Measurements from ENCODE around the gene KIRREL2. TPM values are rescaled to one million over a fixed set of nuclear protein-coding genes. Genes with fewer than 3 reads are reported as not detected.

Gene KIRREL2
- total RNA-seq, 1 donor from 2014 or later, result 0.22 TPM

- Mint-ChIP-seq H3K27ac (ENCODE audit: unreplicated experiment) (no peak overlapping the region), H3K4me1 (ENCODE audit: low read depth) (no peaks in the 10 kb centered on the region), H3K4me3 (ENCODE audit: unreplicated experiment) (no peak overlapping the region), H3K9me3 (ENCODE audit: low read depth) (no peaks in the 10 kb centered on the region), H3K27me3 (ENCODE audit: low read depth) (peaks cover 26% of the 10 kb centered on the region), H3K36me3 (ENCODE audit: low read depth) (no peaks in the 10 kb centered on the region)
- no peak for TF ChIP-seq CTCF (IDR thresholded peaks at IDR 0.05)
- DNase-seq (ENCODE audit: low spot score), result no peak
These were observed 43.4 kb upstream of the KIRREL2 start for GRCh38 chr19:35813043-35813890.

GRCh38 chr19:35816262-35816661 lies 40.4 kb upstream of the KIRREL2 start:
- Mint-ChIP-seq H3K36me3 (ENCODE audit: low read depth) (peaks cover 1% of the 10 kb centered on the region), H3K9me3 (ENCODE audit: low read depth) (no peaks in the 10 kb centered on the region), H3K27ac (ENCODE audit: unreplicated experiment) (no peak overlapping the region), H3K4me3 (ENCODE audit: unreplicated experiment) (no peak overlapping the region), H3K4me1 (ENCODE audit: low read depth) (no peaks in the 10 kb centered on the region), H3K27me3 (ENCODE audit: low read depth) (peaks cover 24% of the 10 kb centered on the region)
- no peak for TF ChIP-seq CTCF (IDR thresholded peaks at IDR 0.05)
- no peak for DNase-seq (ENCODE audit: low spot score)

- H3K27me3 Mint-ChIP-seq (ENCODE audit: low read depth), result peaks cover 21% of the 10 kb centered on the region
- peaks cover 1% of the 10 kb centered on the region for H3K36me3 Mint-ChIP-seq (ENCODE audit: low read depth)
- H3K27ac Mint-ChIP-seq (ENCODE audit: unreplicated experiment), result no peak overlapping the region
- H3K9me3 Mint-ChIP-seq (ENCODE audit: low read depth), result no peaks in the 10 kb centered on the region
- H3K4me1 Mint-ChIP-seq (ENCODE audit: low read depth), result no peaks in the 10 kb centered on the region
- no peak for TF ChIP-seq CTCF (IDR thresholded peaks at IDR 0.05)
- H3K4me3 Mint-ChIP-seq (ENCODE audit: unreplicated experiment), result no peak overlapping the region
- DNase-seq (ENCODE audit: low spot score), result no peak
These were observed 39.9 kb upstream of the KIRREL2 start for GRCh38 chr19:35816846-35817245.

- Mint-ChIP-seq H3K27ac (ENCODE audit: unreplicated experiment) (no peak overlapping the region), H3K9me3 (ENCODE audit: low read depth) (no peaks in the 10 kb centered on the region), H3K36me3 (ENCODE audit: low read depth) (peaks cover 1% of the 10 kb centered on the region), H3K4me1 (ENCODE audit: low read depth) (no peaks in the 10 kb centered on the region), H3K4me3 (ENCODE audit: unreplicated experiment) (no peak overlapping the region), H3K27me3 (ENCODE audit: low read depth) (peaks cover 22% of the 10 kb centered on the region)
- no peak for TF ChIP-seq CTCF (IDR thresholded peaks at IDR 0.05)
- no peak for DNase-seq (ENCODE audit: low spot score)
These were observed 38.3 kb upstream of the KIRREL2 start for GRCh38 chr19:35818445-35818844.

- Mint-ChIP-seq H3K9me3 (ENCODE audit: low read depth) (no peaks in the 10 kb centered on the region), H3K36me3 (ENCODE audit: low read depth) (peaks cover 1% of the 10 kb centered on the region), H3K4me1 (ENCODE audit: low read depth) (no peaks in the 10 kb centered on the region), H3K4me3 (ENCODE audit: unreplicated experiment) (no peak overlapping the region), H3K27me3 (ENCODE audit: low read depth) (peaks cover 21% of the 10 kb centered on the region), H3K27ac (ENCODE audit: unreplicated experiment) (no peak overlapping the region)
- TF ChIP-seq CTCF (IDR thresholded peaks at IDR 0.05), result no peak
- no peak for DNase-seq (ENCODE audit: low spot score)
These were observed 34.1 kb upstream of the KIRREL2 start for GRCh38 chr19:35822579-35822978.
